ENCODE measurements around the gene QARS1. TPM values are rescaled to one million over a fixed set of nuclear protein-coding genes. Genes with fewer than 3 reads are reported as not detected.

QARS1 gene
- total and polyA plus RNA-seq, 2 donors (not counting 1 experiment from before 2014, with no cell fraction given): 282 to 426 TPM

DNA sequence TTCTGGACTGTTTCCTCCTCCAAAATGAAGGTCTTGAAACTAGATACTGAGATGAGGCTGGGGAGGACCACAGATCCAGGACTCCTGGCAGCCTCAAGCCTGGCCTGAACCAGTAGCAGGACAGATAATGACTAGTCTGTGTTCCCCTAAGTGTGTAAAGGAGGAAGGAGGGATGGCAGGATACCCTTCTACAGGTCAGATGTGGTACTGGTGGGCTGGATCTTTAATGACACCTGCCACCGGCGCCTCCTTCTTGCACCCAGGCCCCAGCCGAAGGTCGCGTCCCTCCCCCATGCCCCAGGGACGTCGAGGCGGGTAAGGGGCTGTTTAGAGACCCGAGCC is 15.5 kb upstream of the QARS1 start:
- Mint-ChIP-seq H3K27me3 (no peaks in the 10 kb centered on the region), H3K9me3 (ENCODE audit: insufficient read depth) (no peaks in the 10 kb centered on the region), H3K27ac (peak overlapping the region; percentile 89), H3K4me1 (peaks cover 15% of the 10 kb centered on the region), H3K4me3 (peak overlapping the region; percentile 88)
- H4K20me1 ChIP-seq (ENCODE audit: control insufficient read depth, insufficient read depth, low read length, poor library complexity, severe bottlenecking): peaks cover 7% of the 10 kb centered on the region
- peak overlapping the region; percentile 88 for H2AFZ ChIP-seq (ENCODE audit: insufficient read depth, low read depth, low read length, poor library complexity, severe bottlenecking)
- peaks cover 39% of the 10 kb centered on the region for H3K79me2 ChIP-seq (ENCODE audit: control insufficient read depth, insufficient read depth, low read length)
- peak overlapping the region; percentile 67 to 85 (median 74) for H3K4me3 ChIP-seq (ENCODE audit: control extremely low read depth in 1 of 5, extremely low read depth in 1 of 5, insufficient read depth in 1 of 5, low read depth in 2 of 5, low read length in 4 of 5)
- H3K27me3 ChIP-seq (replicated peaks in 1 of 4; ENCODE audit: control extremely low read depth in 1 of 4, control insufficient read depth in 3 of 4, insufficient read depth in 4 of 4, low read length in 3 of 4): no peaks in the 10 kb centered on the region
- WGBS (ENCODE audit: insufficient coverage): 0% methylated on average over 9 of the region's 9 CpGs
- H3K9ac ChIP-seq (ENCODE audit: low read length): peak overlapping the region; percentile 90
- CTCF ChIA-PET: interaction anchor here (0.6 to 1.8 kb wide), 4 partner anchors 18 to 133 kb away, joined by 3 to 14 read pairs (median 5); partner anchors contain the start of gene QRICH1
- ATAC-seq (ENCODE audit: low read depth): no peak
- POLR2A ChIA-PET: interaction anchor here (0.9 to 2.6 kb wide), 5 partner anchors 16 to 132 kb away, joined by 3 to 32 read pairs (median 6); partner anchors contain the start of genes DALRD3, QARS1 and QRICH1
- no peak for DNase-seq
- peak overlapping the region; percentile 88 for H3K4me2 ChIP-seq (replicated peaks; ENCODE audit: low read depth, low read length, poor library complexity, severe bottlenecking)
- H3K27ac ChIP-seq (ENCODE audit: low read length in 2 of 2): peak overlapping the region; percentile 82 to 92
- TF ChIP-seq, protein P1, sequence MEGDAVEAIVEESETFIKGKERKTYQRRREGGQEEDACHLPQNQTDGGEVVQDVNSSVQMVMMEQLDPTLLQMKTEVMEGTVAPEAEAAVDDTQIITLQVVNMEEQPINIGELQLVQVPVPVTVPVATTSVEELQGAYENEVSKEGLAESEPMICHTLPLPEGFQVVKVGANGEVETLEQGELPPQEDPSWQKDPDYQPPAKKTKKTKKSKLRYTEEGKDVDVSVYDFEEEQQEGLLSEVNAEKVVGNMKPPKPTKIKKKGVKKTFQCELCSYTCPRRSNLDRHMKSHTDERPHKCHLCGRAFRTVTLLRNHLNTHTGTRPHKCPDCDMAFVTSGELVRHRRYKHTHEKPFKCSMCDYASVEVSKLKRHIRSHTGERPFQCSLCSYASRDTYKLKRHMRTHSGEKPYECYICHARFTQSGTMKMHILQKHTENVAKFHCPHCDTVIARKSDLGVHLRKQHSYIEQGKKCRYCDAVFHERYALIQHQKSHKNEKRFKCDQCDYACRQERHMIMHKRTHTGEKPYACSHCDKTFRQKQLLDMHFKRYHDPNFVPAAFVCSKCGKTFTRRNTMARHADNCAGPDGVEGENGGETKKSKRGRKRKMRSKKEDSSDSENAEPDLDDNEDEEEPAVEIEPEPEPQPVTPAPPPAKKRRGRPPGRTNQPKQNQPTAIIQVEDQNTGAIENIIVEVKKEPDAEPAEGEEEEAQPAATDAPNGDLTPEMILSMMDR (IDR thresholded peaks at IDR 0.05): no peak
- TF ChIP-seq EZH2 (IDR thresholded peaks at IDR 0.05; ENCODE audit: borderline replicate concordance, insufficient read depth, low read depth, low read length, poor library complexity, severe bottlenecking): no peak
- H3K36me3 ChIP-seq (replicated peaks in 1 of 2; ENCODE audit: control extremely low read depth in 1 of 2, control insufficient read depth in 1 of 2, extremely low read depth in 1 of 2, insufficient read depth in 2 of 2, low read length in 1 of 2): peaks cover 0 to 40% of the 10 kb centered on the region in 2 experiments
- intact Hi-C loops (cut with micrococcal nuclease): loop anchor here (1.0 to 5.0 kb wide), 5 partner anchors 16 to 552 kb away; partner anchors contain the start of genes APEH, CCDC71, QARS1 and QRICH1
- H3K9me3 ChIP-seq (ENCODE audit: control extremely low read depth in 1 of 3, control insufficient read depth in 2 of 3, insufficient read depth in 1 of 3, low read length in 2 of 3): peaks cover 0 to 5% (median 0%) of the 10 kb centered on the region in 3 donors
- peaks cover 12 to 21% of the 10 kb centered on the region in 2 donors for H3K4me1 ChIP-seq (ENCODE audit: control insufficient read depth in 2 of 2, insufficient read depth in 2 of 2, low read length in 2 of 2)

DNA sequence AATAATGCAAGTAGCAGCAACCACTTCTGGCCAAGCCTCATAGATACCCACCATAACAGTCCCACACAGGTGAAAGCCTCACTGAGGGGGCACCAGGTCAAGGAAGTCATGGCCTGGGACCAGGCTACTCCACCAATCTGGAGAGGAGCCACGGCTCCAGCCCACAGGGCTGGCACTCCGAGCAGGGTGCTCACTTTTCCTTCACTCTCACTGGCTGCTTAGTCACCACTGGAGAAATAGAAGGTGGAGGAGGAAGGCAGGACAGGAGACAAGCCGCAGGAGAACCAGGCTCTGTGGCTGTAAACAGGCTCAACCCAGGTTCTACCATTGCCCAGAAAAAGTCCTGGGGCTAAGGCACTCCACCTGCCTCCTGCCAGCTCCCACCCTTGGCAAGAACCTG is 14.9 kb upstream of the QARS1 start:
- intact Hi-C loops (cut with micrococcal nuclease): no loop called here
- no peak for DNase-seq
- ATAC-seq (ENCODE audit: low read depth): no peak
- Histone ChIP-seq H2AFZ (ENCODE audit: insufficient read depth, low read depth, low read length, poor library complexity, severe bottlenecking) (no peak overlapping the region), H3K4me3 (ENCODE audit: control extremely low read depth in 1 of 5, extremely low read depth in 1 of 5, insufficient read depth in 1 of 5, low read depth in 2 of 5, low read length in 4 of 5) (peak overlapping the region in 2 of 5 experiments; percentile 67 to 74), H3K4me1 (ENCODE audit: control insufficient read depth in 2 of 2, insufficient read depth in 2 of 2, low read length in 2 of 2) (peaks cover 12 to 21% of the 10 kb centered on the region in 2 donors), H3K4me2 (replicated peaks; ENCODE audit: low read depth, low read length, poor library complexity, severe bottlenecking) (peak overlapping the region; percentile 88), H3K27me3 (replicated peaks in 1 of 4; ENCODE audit: control extremely low read depth in 1 of 4, control insufficient read depth in 3 of 4, insufficient read depth in 4 of 4, low read length in 3 of 4) (no peaks in the 10 kb centered on the region), H3K27ac (ENCODE audit: low read length in 2 of 2) (no peak overlapping the region), H3K36me3 (replicated peaks in 1 of 2; ENCODE audit: control extremely low read depth in 1 of 2, control insufficient read depth in 1 of 2, extremely low read depth in 1 of 2, insufficient read depth in 2 of 2, low read length in 1 of 2) (peaks cover 0 to 46% of the 10 kb centered on the region in 2 experiments), H3K9ac (ENCODE audit: low read length) (peak overlapping the region; percentile 90), H3K79me2 (ENCODE audit: control insufficient read depth, insufficient read depth, low read length) (peaks cover 45% of the 10 kb centered on the region), H3K9me3 (ENCODE audit: control extremely low read depth in 1 of 3, control insufficient read depth in 2 of 3, insufficient read depth in 1 of 3, low read length in 2 of 3) (peaks cover 0 to 5% (median 0%) of the 10 kb centered on the region in 3 donors), H4K20me1 (ENCODE audit: control insufficient read depth, insufficient read depth, low read length, poor library complexity, severe bottlenecking) (peaks cover 8% of the 10 kb centered on the region)
- peak overlapping the region; percentile 20 for H3K27ac Mint-ChIP-seq
- H3K27me3 Mint-ChIP-seq: no peaks in the 10 kb centered on the region
- H3K9me3 Mint-ChIP-seq (ENCODE audit: insufficient read depth): no peaks in the 10 kb centered on the region
- CTCF ChIA-PET: interaction anchor here (0.6 to 1.0 kb wide), 2 partner anchors 13 to 131 kb away, joined by 3 to 4 read pairs; no protein-coding TSS in a partner anchor
- H3K4me3 Mint-ChIP-seq: peak overlapping the region; percentile 88
- 100% methylated on average over 1 of the region's 3 CpGs for WGBS (ENCODE audit: insufficient coverage)
- TF ChIP-seq EZH2 (IDR thresholded peaks at IDR 0.05; ENCODE audit: borderline replicate concordance, insufficient read depth, low read depth, low read length, poor library complexity, severe bottlenecking): no peak
- TF ChIP-seq, protein P1 (IDR thresholded peaks at IDR 0.05): no peak
- POLR2A ChIA-PET: interaction anchor here (0.9 to 2.6 kb wide), 2 partner anchors 18 to 25 kb away, joined by 3 to 32 read pairs; partner anchors contain the start of gene QRICH1
- peaks cover 15% of the 10 kb centered on the region for H3K4me1 Mint-ChIP-seq

Data from B cell (primary cell).